ENCODE measurements around the gene TRPM1. TPM values are rescaled to one million over a fixed set of nuclear protein-coding genes. Genes with fewer than 3 reads are reported as not detected.

Gene TRPM1
- total RNA-seq, 4 donors from 2014 or later = not detected

GRCh38 chr15:31049682-31050615, 51.6 kb downstream of the TRPM1 start:
- WGBS, 2 donors (ENCODE audit: low coverage in 1 of 2) = 60 to 62% methylated on average over 1 to 6 of the region's 12 CpGs
- H3K27ac ChIP-seq = no peak overlapping the region
- H3K4me3 ChIP-seq = no peak overlapping the region
- no peaks in the 10 kb centered on the region for H3K36me3 ChIP-seq
- H3K9me3 ChIP-seq = no peaks in the 10 kb centered on the region
- no peak for ATAC-seq
- no peaks in the 10 kb centered on the region for H3K4me1 ChIP-seq
- no peak for TF ChIP-seq POLR2A (IDR thresholded peaks at IDR 0.05)
- H3K27me3 ChIP-seq = no peaks in the 10 kb centered on the region

- ATAC-seq = no peak
- Histone ChIP-seq H3K4me1 (no peaks in the 10 kb centered on the region), H3K27me3 (no peaks in the 10 kb centered on the region), H3K27ac (no peak overlapping the region), H3K9me3 (no peaks in the 10 kb centered on the region), H3K4me3 (no peak overlapping the region), H3K36me3 (no peaks in the 10 kb centered on the region)
- 65 to 93% methylated on average over 3 to 10 of the region's 10 CpGs for WGBS, 2 donors (ENCODE audit: low coverage in 1 of 2)
- TF ChIP-seq EP300 (IDR thresholded peaks at IDR 0.05) (no peak), POLR2AphosphoS5 (IDR thresholded peaks at IDR 0.05) (no peak), POLR2A (IDR thresholded peaks at IDR 0.05) (no peak), CTCF (IDR thresholded peaks at IDR 0.05) (no peak)
Measured at GRCh38 chr15:31049111-31049510, 52.4 kb downstream of the TRPM1 start.

- no peak for TF ChIP-seq CTCF (IDR thresholded peaks at IDR 0.05)
- no peak for TF ChIP-seq POLR2AphosphoS5 (IDR thresholded peaks at IDR 0.05)
- TF ChIP-seq POLR2A (IDR thresholded peaks at IDR 0.05) = no peak
- no peak for TF ChIP-seq EP300 (IDR thresholded peaks at IDR 0.05)
- Histone ChIP-seq H3K27me3 (no peaks in the 10 kb centered on the region), H3K4me3 (no peak overlapping the region), H3K9me3 (no peaks in the 10 kb centered on the region), H3K36me3 (no peaks in the 10 kb centered on the region), H3K27ac (no peak overlapping the region), H3K4me1 (no peaks in the 10 kb centered on the region)
- ATAC-seq = no peak
- 80% methylated on average over 5 to 6 of the region's 8 CpGs for WGBS, 2 donors (ENCODE audit: low coverage in 1 of 2)
Measured at GRCh38 chr15:31047437-31047836, 54.1 kb downstream of the TRPM1 start.

- H3K9me3 ChIP-seq = no peaks in the 10 kb centered on the region
- H3K4me3 ChIP-seq = no peak overlapping the region
- no peak overlapping the region for H3K27ac ChIP-seq
- 87 to 93% methylated on average over 6 to 9 of the region's 19 CpGs for WGBS, 2 donors (ENCODE audit: low coverage in 1 of 2)
- no peak for ATAC-seq
- H3K36me3 ChIP-seq = no peaks in the 10 kb centered on the region
- no peaks in the 10 kb centered on the region for H3K4me1 ChIP-seq
- TF ChIP-seq CTCF (IDR thresholded peaks at IDR 0.05) (no peak), POLR2A (IDR thresholded peaks at IDR 0.05) (no peak), POLR2AphosphoS5 (IDR thresholded peaks at IDR 0.05) (no peak), EP300 (IDR thresholded peaks at IDR 0.05) (no peak)
- no peaks in the 10 kb centered on the region for H3K27me3 ChIP-seq
Measured at GRCh38 chr15:31046759-31047359, 54.7 kb downstream of the TRPM1 start.

- Histone ChIP-seq H3K4me3 (no peak overlapping the region), H3K9me3 (no peaks in the 10 kb centered on the region), H3K27me3 (peaks cover 2% of the 10 kb centered on the region), H3K27ac (no peak overlapping the region), H3K36me3 (no peaks in the 10 kb centered on the region), H3K4me1 (no peaks in the 10 kb centered on the region)
- ATAC-seq = no peak
- TF ChIP-seq POLR2A (IDR thresholded peaks at IDR 0.05) = no peak
- no peak for TF ChIP-seq POLR2AphosphoS5 (IDR thresholded peaks at IDR 0.05)
- TF ChIP-seq EP300 (IDR thresholded peaks at IDR 0.05) = no peak
- no peak for TF ChIP-seq CTCF (IDR thresholded peaks at IDR 0.05)
- WGBS, 2 donors (ENCODE audit: low coverage in 1 of 2) = 72 to 77% methylated on average over 3 of the region's 3 CpGs
Measured at GRCh38 chr15:31045606-31046005, 55.9 kb downstream of the TRPM1 start.

Measured in gastroesophageal sphincter (tissue), 4 donors.